Tibial artery (tissue), 4 donors: ENCODE measurements around the gene GSTP1.
A peak's percentile ranks its signal among the peaks of the same experiment; 100 is the strongest.

Experiments used
- DNase-seq, 2 donors: peaks; one replicate each; pipeline ENCODE4 v3.0.0-alpha.2; 2019
- H3K27ac ChIP-seq, 2 donors: fragments of 200-600 bp; sonication (generic) in 1 of 2; 1 replicate in 1 of 2; 2 replicates in 1 of 2; pipeline ENCODE4 v1.5.1; 2018 to 2019; ENCODE audit warnings: mild to moderate bottlenecking in 1 of 2
- H3K27me3 ChIP-seq, 2 donors: fragments of 200-600 bp; sonication (generic) in 1 of 2; one replicate each; pipeline versions ENCODE4 v1.5.1 to v1.6.0; 2016 to 2019
- H3K36me3 ChIP-seq, 3 donors: fragments of 200-600 bp; sonication (generic) in 2 of 3; one replicate each; pipeline ENCODE4 v1.5.1; 2016 to 2019; ENCODE audit warnings: mild to moderate bottlenecking in 2 of 3
- H3K4me1 ChIP-seq, 4 donors: fragments of 200-600 bp; sonication (generic) in 2 of 4; 1 replicate in 3 of 4; 2 replicates in 1 of 4; pipeline ENCODE4 v1.5.1; 2016 to 2019
- H3K4me3 ChIP-seq, 2 donors: fragments of 200-600 bp; sonication (generic) in 1 of 2; 1 replicate in 1 of 2; 2 replicates in 1 of 2; pipeline ENCODE4 v1.5.1; 2018 to 2019; ENCODE audit warnings: mild to moderate bottlenecking in 2 of 2
- H3K9me3 ChIP-seq, 3 donors: fragments of 200-600 bp; sonication (generic) in 1 of 3; one replicate each; pipeline ENCODE4 v1.5.1; 2016 to 2019
- intact Hi-C: fragments of 100-400 bp; cut with DNase I; formaldehyde crosslinking; loops from one replicate; pipeline ENCODE4 v1.15.0; 2023; ENCODE audit warnings: low total_unique reads
- TF ChIP-seq, protein P1 (sequence below), 2 experiments: fragments of 200-600 bp in 1 of 2; fragments of 450-650 bp in 1 of 2; IDR thresholded peaks; one replicate each; pipeline ENCODE4 v1.5.1; 2017 to 2019; ENCODE audit warnings: antibody characterized with exemption in 2 of 2, mild to moderate bottlenecking in 1 of 2, moderate library complexity in 1 of 2

GSTP1 gene

DNA sequence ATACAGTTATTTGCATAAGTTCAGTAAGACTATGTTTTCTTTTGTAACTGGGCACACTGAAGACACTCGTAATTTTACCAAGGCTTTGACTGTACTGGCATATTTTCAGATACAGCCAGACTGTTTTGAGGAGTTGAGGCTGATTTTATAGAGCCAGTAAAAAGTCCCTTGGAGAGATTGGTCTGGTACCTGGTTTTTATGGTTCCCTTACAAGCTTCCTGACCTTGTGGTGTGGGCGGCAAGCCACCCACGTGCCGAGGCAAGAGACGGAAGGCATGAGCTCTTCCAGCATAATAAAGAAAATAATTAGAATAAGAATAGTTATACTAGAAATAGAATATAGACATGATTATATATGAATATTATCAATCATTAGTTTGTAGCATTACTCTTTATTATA lies 11.3 kb upstream of the GSTP1 start:
- intact Hi-C loops = loop anchor here (5.0 kb wide), 1 partner anchor 40 kb away; no protein-coding TSS in a partner anchor
- no peak for DNase-seq
- H3K27ac ChIP-seq = no peak overlapping the region

DNA sequence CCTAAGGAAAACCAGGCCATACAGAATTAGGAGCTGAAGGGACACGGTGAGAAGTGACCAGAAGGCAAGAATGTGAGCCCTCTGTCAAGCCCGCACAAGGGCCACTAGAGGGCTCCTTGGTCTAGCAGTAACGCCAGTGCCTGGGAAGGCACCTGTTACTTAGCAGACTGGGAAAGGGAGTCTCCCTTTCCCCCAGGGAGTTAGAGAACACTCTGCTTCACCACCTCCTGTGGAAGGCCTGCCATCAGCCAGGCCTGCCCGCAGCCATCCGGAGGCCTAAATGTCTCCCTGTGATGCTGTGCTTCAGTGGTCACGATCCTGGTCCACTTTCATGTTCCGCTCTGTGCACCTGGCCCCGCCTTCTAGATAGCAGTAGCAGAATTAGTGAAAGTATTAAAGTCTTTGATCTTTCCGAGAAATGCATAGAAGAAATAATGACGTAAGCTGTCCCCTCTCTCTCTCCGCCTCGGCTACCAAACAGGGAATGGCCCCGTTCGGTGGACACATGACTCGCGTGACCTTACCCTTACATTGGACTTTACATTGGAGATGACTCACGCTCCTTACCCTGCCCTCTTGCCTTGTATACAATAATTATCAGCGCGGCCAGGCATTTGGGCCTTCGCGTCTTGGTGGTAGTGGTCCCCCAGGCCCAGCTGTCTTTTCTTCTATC lies 10.7 kb upstream of the GSTP1 start:
- no peak overlapping the region for H3K27ac ChIP-seq
- no peak overlapping the region for H3K4me3 ChIP-seq
- H3K4me1 ChIP-seq = no peaks in the 10 kb centered on the region
- H3K36me3 ChIP-seq = no peaks in the 10 kb centered on the region
- no peaks in the 10 kb centered on the region for H3K9me3 ChIP-seq
- intact Hi-C loops = loop anchor here (5.0 kb wide), 1 partner anchor 39 kb away; no protein-coding TSS in a partner anchor
- TF ChIP-seq, protein P1, sequence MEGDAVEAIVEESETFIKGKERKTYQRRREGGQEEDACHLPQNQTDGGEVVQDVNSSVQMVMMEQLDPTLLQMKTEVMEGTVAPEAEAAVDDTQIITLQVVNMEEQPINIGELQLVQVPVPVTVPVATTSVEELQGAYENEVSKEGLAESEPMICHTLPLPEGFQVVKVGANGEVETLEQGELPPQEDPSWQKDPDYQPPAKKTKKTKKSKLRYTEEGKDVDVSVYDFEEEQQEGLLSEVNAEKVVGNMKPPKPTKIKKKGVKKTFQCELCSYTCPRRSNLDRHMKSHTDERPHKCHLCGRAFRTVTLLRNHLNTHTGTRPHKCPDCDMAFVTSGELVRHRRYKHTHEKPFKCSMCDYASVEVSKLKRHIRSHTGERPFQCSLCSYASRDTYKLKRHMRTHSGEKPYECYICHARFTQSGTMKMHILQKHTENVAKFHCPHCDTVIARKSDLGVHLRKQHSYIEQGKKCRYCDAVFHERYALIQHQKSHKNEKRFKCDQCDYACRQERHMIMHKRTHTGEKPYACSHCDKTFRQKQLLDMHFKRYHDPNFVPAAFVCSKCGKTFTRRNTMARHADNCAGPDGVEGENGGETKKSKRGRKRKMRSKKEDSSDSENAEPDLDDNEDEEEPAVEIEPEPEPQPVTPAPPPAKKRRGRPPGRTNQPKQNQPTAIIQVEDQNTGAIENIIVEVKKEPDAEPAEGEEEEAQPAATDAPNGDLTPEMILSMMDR (IDR thresholded peaks at IDR 0.05) = peak; percentile 63 to 72
- peaks cover 0 to 39% of the 10 kb centered on the region in 2 donors for H3K27me3 ChIP-seq
- DNase-seq = peak in 1 of 2 donors; percentile 41

More for the DNA sequence above, 11.3 kb upstream of the GSTP1 start:
- no peak overlapping the region for H3K4me3 ChIP-seq
- TF ChIP-seq, protein P1 (IDR thresholded peaks at IDR 0.05) = no peak
- H3K4me1 ChIP-seq = no peaks in the 10 kb centered on the region
- H3K27me3 ChIP-seq = peaks cover 0 to 34% of the 10 kb centered on the region in 2 donors
- H3K9me3 ChIP-seq = no peaks in the 10 kb centered on the region
- H3K36me3 ChIP-seq = no peaks in the 10 kb centered on the region

DNA sequence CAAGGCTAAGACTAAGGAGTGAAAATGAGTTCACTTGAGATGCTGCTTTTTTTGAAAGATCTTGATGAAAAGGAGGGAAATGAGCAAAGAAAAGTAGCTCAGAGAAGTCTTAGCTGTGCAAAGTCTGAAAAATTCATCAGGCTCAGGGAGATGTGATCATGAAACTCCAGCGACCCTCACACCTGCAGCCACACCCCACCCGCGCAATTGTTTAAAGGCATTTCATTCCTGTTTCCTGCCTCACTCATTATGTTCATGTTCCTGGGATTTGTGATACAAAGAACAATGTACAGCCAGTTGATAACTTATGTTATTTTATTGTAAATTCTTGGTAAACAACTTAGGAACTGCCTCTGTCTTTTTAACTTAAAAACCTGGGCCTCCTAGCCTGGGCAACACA lies 8.7 kb upstream of the GSTP1 start:
- no peak for DNase-seq
- intact Hi-C loops = loop anchor here (5.0 kb wide), 1 partner anchor 37 kb away; no protein-coding TSS in a partner anchor
- peaks cover 0 to 43% of the 10 kb centered on the region in 2 donors for H3K27me3 ChIP-seq
- TF ChIP-seq, protein P1 (IDR thresholded peaks at IDR 0.05) = no peak
- no peaks in the 10 kb centered on the region for H3K9me3 ChIP-seq
- no peaks in the 10 kb centered on the region for H3K36me3 ChIP-seq
- H3K4me3 ChIP-seq = no peak overlapping the region
- no peaks in the 10 kb centered on the region for H3K4me1 ChIP-seq
- no peak overlapping the region for H3K27ac ChIP-seq

DNA sequence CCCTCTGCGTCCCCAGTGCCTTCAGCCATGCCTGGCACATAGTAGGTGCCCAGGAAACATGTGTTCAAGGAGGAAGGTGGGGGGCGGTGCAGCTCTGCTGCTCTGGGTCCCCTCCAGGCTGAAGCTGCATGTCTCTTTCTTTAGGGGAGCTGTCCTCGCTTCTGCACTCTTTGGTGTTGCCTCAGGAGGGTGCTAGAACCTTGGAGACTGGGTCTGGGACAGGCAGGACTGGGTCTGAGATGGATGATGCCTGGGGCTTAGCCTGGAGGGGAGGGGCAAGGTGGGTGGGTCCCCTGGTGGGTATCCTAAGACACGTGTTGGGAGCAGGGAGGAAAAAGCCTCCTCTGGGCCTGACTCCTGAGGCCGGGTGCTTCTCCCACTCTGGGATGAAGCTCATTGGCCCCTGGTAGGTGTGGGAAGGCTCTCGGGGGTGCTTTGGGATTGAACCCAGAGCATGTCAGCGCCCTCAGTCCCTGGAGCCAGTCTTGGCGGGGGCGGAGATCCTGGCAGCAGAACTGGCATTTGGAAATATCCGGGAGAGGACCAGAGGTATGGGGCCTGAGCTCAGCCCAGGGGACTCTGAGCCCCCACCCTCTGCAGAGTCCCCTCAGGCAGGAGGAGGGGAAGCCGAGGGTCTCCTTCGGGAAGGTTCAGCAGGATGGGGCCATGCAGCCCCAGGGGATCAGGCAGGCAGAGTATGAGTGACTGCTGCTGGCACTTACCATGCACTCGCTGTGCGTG lies 6.7 kb upstream of the GSTP1 start:
- TF ChIP-seq, protein P1 (IDR thresholded peaks at IDR 0.05) = no peak

DNA sequence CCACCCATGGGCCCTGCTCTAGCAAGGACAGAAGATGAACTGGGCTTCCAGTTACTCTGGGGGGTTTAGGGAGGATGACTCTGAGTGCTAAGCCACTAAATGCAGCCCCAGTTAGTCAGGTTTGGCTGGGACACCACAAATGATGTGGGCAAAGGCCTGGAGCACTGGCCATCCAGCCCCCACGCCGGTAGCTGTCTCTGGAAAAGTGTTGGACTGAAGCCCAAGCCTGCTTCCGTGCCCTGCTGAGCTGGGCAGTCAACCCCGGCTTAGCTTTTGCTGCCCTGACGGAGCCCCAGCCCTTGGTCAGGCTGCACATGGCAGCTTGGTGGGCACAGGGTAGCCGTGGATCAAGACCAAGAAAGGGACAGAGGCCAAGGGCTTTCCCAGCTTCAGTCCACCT lies 5.7 kb upstream of the GSTP1 start:
- Histone ChIP-seq H3K27ac (no peak overlapping the region), H3K9me3 (no peaks in the 10 kb centered on the region), H3K4me1 (peaks cover 0 to 6% (median 2%) of the 10 kb centered on the region in 4 donors), H3K4me3 (no peak overlapping the region), H3K36me3 (no peaks in the 10 kb centered on the region), H3K27me3 (peaks cover 0 to 35% of the 10 kb centered on the region in 2 donors)
- no peak for DNase-seq
- intact Hi-C loops = no loop called here
- TF ChIP-seq, protein P1 (IDR thresholded peaks at IDR 0.05) = no peak

More for the DNA sequence above, 6.7 kb upstream of the GSTP1 start:
- H3K9me3 ChIP-seq = no peaks in the 10 kb centered on the region
- intact Hi-C loops = no loop called here
- no peaks in the 10 kb centered on the region for H3K4me1 ChIP-seq
- no peaks in the 10 kb centered on the region for H3K36me3 ChIP-seq
- no peak overlapping the region for H3K27ac ChIP-seq
- no peak for DNase-seq
- no peak overlapping the region for H3K4me3 ChIP-seq
- peaks cover 0 to 35% of the 10 kb centered on the region in 2 donors for H3K27me3 ChIP-seq
